Suppressor macrophage (primary cell): ENCODE results near the gene FXYD5.
A peak's percentile ranks its signal among the peaks of the same experiment; 100 is the strongest.
"Not testable (repeated sequence)": the region's sequence is repeated elsewhere in the genome, so short reads cannot be mapped to it uniquely, and the experiment has no call there.

Source experiments
- DNase-seq, 4 experiments: peaks; one replicate each; pipeline ENCODE4 v3.0.0-alpha.2; 2020 to 2022

FXYD5 gene

GRCh38 chr19:35120492-35120891 is 34.0 kb upstream of the FXYD5 start:
- peak; percentile 86 to 94 (median 92) for DNase-seq

GRCh38 chr19:35120898-35121297 is 33.6 kb upstream of the FXYD5 start:
- peak in 2 of 4 experiments; percentile 38 to 46 for DNase-seq

DNA sequence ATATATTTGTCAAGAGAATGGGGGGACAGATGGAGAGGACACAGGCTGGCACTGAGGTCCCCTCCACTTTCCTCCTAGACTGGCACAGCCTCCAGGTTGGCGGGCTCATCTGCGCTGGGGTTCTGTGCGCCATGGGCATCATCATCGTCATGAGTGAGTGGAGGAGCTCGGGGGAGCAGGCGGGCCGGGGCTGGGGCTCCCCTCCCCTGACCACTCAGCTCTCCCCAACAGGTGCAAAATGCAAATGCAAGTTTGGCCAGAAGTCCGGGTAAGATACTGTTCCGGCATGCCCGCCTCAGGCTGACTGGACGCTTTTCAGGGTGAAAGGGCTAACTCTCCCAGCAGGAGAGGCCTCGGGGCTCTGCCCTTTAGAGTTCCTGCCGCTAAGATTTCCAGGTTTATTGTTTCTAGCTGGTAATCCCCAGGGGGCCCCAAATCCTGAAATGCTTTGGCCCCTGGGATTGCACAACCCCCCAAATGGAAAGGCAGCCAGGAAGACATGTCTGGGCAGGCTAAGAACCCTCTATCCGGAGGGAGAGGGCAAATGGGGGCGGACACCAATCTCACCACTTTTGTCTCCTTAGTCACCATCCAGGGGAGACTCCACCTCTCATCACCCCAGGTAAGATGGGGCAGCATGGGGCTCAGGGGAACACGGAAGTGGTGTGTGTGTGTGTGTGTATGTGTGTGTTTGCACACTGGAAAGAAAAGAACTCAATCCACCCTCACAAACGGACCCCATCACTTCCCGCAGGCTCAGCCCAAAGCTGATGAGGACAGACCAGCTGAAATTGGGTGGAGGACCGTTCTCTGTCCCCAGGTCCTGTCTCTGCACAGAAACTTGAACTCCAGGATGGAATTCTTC is 31.6 kb upstream of the FXYD5 start:
- DNase-seq, result no peak

DNA sequence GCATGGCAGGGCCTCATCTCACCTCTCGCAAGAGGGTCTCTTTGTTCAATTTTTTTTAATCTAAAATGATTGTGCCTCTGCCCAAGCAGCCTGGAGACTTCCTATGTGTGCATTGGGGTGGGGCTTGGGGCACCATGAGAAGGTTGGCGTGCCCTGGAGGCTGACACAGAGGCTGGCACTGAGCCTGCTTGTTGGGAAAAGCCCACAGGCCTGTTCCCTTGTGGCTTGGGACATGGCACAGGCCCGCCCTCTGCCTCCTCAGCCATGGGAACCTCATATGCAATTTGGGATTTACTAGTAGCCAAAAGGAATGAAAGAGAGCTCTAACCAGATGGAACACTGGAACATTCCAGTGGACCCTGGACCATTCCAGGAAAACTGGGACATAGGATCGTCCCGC is 31.0 kb upstream of the FXYD5 start:
- peak in 2 of 4 experiments; percentile 44 to 51 for DNase-seq

- peak; percentile 92 to 97 (median 94) for DNase-seq
These were observed 30.2 kb upstream of the FXYD5 start for GRCh38 chr19:35124098-35125060.

GRCh38 chr19:35125270-35125717 is 29.2 kb upstream of the FXYD5 start:
- no peak for DNase-seq

DNA sequence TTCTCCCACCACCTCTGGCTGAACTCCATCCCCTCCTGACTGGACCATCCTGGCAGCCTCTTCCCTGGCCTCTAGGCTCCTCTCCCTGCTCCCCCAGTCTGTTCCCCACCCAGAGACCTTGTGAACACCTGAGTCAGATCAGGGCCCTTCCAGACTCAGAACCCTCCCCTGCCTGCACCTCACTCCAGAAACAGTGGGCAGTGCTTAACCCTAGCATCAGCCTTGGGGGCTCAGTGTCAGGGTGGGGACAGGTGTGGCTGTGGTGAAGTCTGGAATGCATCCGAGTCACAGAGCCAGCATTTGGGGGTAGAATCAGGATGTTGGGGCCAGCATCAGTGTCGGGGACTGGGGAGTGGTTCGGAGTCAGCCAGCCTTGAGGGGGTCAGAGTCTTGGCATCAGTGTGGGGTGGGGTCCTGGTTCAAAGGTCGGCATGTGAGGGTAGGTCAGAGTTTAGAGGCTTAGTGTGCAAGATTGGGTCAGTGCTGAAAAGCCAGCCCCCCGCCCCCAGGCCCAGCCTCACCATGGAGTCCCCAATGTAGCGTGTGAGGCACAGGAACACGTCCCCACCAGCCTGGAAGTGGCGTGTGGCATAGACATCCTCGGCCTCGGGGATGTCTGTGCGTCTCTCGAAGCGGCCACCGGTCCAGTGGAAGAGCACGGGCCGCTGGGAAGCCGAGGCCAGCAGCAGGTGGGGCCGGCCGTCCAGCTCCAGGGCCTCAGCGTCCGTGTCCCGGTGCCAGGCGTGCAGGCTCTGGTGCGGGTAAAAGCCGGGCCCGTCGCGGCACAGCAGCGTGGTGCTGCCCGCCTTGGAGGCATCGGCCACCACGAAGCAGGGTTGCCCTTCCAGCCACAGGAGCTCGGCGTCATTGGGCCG is 28.5 kb upstream of the FXYD5 start:
- no peak for DNase-seq

GRCh38 chr19:35126624-35126959 is 27.9 kb upstream of the FXYD5 start:
- DNase-seq, result no peak

DNA sequence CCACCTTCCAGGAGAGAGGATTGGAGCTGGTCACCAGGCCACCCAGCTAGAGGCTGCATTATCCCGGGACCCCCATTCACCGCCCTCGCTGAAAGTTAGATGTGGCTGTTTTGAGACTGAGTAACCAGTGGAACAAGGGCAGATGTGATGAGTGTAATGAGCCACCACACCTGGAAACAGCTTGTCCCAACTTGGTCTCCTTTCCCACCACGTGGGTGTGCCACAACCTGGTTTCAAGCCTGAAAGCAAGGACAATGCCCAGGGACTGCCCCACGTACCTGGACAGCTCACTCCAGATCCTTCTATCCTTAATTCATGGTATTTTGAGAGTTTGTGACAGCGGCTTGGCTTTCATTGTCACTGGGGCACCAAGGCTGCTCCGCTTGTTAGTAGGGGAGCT is 26.7 kb upstream of the FXYD5 start:
- DNase-seq, result no peak

GRCh38 chr19:35128398-35129057 is 26.0 kb upstream of the FXYD5 start:
- DNase-seq, result no peak

- DNase-seq, result not testable (repeated sequence)
These were observed 24.7 kb upstream of the FXYD5 start for GRCh38 chr19:35129724-35130274.

GRCh38 chr19:35130761-35131720 is 23.5 kb upstream of the FXYD5 start:
- DNase-seq, result no peak

DNA sequence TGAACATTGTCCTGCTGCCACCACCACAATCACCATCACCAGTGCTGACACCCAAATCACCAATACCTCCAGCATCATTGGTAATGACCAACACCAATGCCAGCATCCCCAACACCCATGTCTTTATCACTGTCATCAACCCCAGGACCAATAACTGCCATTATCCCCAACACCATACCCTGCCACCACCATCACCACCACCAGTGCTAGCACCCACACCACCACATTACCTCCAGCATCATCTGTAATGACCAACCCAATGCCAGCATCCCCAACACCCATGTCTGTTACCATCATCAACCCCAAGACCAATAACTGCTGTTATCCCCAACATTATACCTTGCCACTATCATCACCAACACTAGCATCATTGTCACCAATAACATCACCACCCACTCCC is 22.3 kb upstream of the FXYD5 start:
- no peak for DNase-seq

GRCh38 chr19:35133826-35134225 is 20.7 kb upstream of the FXYD5 start:
- DNase-seq, result no peak

DNA sequence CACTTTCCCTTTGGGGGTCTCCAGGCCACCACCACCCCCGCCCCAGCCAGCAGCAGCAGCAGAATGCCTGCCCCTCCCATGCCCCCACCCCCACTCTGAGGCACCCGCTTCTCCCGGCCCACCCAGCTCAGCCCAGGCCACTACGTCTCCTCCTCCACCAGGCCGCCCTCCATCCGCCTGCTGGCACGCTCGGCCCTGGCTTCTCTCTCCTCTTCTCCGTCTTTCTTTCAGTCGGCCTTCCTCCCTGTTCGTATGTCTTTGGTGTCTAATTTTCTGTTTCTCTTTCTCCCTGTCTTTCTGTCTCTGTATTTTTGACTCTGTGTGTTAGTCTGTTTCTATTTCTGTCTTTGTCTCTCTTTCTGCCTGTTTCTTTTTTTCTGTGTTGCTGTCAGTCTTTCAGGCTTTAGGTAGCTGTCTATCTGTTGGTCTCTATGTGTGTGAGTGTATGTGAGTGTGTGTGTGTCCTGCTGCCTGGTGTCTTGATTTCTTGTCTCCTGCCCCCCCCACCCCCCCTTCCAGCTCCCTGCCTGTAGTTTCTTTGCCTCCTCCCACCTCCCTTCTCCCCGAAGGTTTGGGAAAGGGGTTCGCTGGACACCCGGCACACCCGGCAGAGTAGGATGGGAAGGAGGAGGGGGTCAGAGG is 19.8 kb upstream of the FXYD5 start, which contains the start of gene LGI4:
TSS of gene LGI4 (minus strand) at position 459 of the 642 bp plus-strand sequence. CDS start at position 80, 379 bp downstream.
- DNase-seq, result no peak

- peak; percentile 73 to 85 (median 80) for DNase-seq
These were observed 19.1 kb upstream of the FXYD5 start for GRCh38 chr19:35135389-35135909.

DNA sequence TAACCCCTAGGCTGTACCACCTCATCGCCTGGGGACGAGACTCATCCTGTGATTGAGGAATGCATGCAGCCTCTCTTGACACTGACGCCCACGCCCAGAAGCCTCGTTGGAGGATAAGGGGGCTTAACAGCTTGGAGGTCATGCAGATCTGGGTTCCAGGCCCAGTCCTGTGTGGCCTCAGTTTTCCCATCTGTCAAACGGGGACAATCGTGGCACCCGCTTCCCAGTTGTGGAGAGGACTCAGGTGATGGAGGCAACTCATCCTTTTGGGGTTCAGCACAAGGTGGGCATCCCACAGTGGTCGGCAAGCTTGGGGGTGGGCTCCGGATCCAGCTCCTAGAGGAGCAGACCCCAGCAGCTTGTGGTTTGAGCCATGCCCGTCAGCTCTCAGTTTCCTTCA is 18.3 kb upstream of the FXYD5 start:
- no peak for DNase-seq

DNA sequence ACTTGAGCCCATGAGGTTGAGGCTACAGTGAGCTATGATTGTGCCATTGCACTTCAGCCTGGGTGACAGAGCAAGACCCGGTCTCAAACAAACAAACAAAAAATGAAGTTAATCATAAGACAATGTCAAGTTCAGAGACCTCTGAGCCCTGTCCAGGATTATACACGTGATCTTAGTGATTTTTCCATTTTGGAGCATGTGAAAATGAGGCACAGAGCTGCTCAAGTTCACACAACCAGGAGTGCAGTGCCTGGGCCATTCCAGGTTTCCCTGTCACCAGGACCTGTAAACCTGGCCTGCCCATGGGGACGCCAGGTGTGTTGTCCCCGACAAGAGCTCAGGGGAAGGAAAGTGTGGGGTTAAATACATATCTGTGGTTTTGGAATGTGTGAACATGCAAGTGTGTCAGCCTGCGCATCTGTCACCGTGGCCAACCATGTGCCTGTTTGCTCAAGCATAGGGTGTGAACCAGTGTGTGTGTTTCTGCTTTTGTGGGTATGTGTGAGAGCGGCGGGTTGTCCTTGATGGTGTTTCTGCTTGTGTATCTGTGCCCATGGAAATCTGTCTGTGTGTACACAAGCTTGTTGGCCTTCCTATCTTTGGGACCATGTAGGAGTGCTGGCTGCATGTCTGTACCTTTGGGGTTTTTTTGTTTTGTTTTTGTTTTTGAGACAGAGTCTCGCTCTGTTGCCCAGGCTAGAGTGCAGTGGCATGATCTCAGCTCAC is 17.4 kb upstream of the FXYD5 start:
- no peak for DNase-seq
